Measurements from ENCODE around the gene SDR42E2.

DNA sequence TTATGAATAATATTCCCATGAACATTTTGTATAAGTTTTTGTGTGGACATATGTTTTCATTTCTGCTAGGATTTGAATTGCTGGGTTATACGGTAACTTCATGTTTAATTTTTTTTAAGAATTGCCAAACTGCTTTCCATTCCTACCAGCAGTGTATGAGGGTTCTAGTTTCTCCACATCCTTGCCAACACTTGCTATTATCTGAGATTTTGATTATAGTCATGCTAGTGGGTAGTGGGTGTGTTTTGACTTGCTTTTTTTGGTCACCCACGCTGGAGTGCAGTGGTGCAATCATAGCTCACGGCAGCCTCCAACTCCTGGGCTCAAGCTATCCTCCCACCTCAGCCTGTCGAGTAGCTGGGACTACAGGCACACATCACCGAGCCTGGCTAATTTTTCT lies 40.8 kb downstream of the SDR42E2 start:
- TF ChIP-seq, protein P1, sequence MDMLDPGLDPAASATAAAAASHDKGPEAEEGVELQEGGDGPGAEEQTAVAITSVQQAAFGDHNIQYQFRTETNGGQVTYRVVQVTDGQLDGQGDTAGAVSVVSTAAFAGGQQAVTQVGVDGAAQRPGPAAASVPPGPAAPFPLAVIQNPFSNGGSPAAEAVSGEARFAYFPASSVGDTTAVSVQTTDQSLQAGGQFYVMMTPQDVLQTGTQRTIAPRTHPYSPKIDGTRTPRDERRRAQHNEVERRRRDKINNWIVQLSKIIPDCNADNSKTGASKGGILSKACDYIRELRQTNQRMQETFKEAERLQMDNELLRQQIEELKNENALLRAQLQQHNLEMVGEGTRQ (IDR thresholded peaks at IDR 0.05; ENCODE audit: low read length): no peak
- TF ChIP-seq, protein P2, sequence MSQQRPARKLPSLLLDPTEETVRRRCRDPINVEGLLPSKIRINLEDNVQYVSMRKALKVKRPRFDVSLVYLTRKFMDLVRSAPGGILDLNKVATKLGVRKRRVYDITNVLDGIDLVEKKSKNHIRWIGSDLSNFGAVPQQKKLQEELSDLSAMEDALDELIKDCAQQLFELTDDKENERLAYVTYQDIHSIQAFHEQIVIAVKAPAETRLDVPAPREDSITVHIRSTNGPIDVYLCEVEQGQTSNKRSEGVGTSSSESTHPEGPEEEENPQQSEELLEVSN (IDR thresholded peaks at IDR 0.05): no peak
- TF ChIP-seq CHD1 (IDR thresholded peaks at IDR 0.05; ENCODE audit: low read depth, low read length): no peak
- TF ChIP-seq, protein P3, sequence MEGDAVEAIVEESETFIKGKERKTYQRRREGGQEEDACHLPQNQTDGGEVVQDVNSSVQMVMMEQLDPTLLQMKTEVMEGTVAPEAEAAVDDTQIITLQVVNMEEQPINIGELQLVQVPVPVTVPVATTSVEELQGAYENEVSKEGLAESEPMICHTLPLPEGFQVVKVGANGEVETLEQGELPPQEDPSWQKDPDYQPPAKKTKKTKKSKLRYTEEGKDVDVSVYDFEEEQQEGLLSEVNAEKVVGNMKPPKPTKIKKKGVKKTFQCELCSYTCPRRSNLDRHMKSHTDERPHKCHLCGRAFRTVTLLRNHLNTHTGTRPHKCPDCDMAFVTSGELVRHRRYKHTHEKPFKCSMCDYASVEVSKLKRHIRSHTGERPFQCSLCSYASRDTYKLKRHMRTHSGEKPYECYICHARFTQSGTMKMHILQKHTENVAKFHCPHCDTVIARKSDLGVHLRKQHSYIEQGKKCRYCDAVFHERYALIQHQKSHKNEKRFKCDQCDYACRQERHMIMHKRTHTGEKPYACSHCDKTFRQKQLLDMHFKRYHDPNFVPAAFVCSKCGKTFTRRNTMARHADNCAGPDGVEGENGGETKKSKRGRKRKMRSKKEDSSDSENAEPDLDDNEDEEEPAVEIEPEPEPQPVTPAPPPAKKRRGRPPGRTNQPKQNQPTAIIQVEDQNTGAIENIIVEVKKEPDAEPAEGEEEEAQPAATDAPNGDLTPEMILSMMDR (IDR thresholded peaks at IDR 0.05; ENCODE audit: control extremely low read depth in 1 of 3, insufficient read depth in 1 of 3, low read depth in 1 of 3, low read length in 3 of 3): no peak
- TF ChIP-seq POLR2A (IDR thresholded peaks at IDR 0.05; ENCODE audit: control extremely low read depth in 1 of 2, low read depth in 2 of 2, low read length in 2 of 2): no peak
- no peak for TF ChIP-seq PHF8 (conservative IDR thresholded peaks at IDR 0.05; ENCODE audit: low read depth, low read length)
- no peak for TF ChIP-seq RAD21 (IDR thresholded peaks at IDR 0.05 in 1 of 2, conservative IDR thresholded peaks at IDR 0.05 in 1 of 2; ENCODE audit: low read depth in 2 of 2, low read length in 2 of 2)
- no peak for TF ChIP-seq EZH2 (IDR thresholded peaks at IDR 0.05; ENCODE audit: low read depth, low read length, severe bottlenecking)
